ENCODE results near the gene AUTS2. TPM values are rescaled to one million over a fixed set of nuclear protein-coding genes. Genes with fewer than 3 reads are reported as not detected.
A peak's percentile ranks its signal among the peaks of the same experiment; 100 is the strongest.

Gene AUTS2
- total RNA-seq, 1 experiment from 2014 or later = 30.1 TPM

GRCh38 chr7:69691327-69691726, 93.1 kb downstream of the AUTS2 start:
- Histone ChIP-seq H3K4me1 (peaks cover 12% of the 10 kb centered on the region; the same call in 1 of the 2 replicates), H3K27me3 (no peaks in the 10 kb centered on the region), H3K36me3 (no peaks in the 10 kb centered on the region), H3K4me3 (no peak overlapping the region), H3K9me3 (replicated peaks) (no peaks in the 10 kb centered on the region), H3K27ac (no peak overlapping the region)
- DNase-seq = no peak

GRCh38 chr7:69691734-69692133, 93.5 kb downstream of the AUTS2 start:
- no peaks in the 10 kb centered on the region for H3K27me3 ChIP-seq
- no peak for DNase-seq

GRCh38 chr7:69692611-69693010, 94.3 kb downstream of the AUTS2 start:
- H3K4me3 ChIP-seq = no peak overlapping the region
- H3K27me3 ChIP-seq = no peaks in the 10 kb centered on the region
- H3K4me1 ChIP-seq = peaks cover 12% of the 10 kb centered on the region; the same call in 1 of the 2 replicates
- no peaks in the 10 kb centered on the region for H3K9me3 ChIP-seq (replicated peaks)
- no peak overlapping the region for H3K27ac ChIP-seq
- no peak for DNase-seq
- no peaks in the 10 kb centered on the region for H3K36me3 ChIP-seq

More at GRCh38 chr7:69691734-69692133, 93.5 kb downstream of the AUTS2 start:
- no peak overlapping the region for H3K4me3 ChIP-seq
- no peaks in the 10 kb centered on the region for H3K9me3 ChIP-seq (replicated peaks)
- H3K4me1 ChIP-seq = peaks cover 12% of the 10 kb centered on the region; the same call in 1 of the 2 replicates
- no peaks in the 10 kb centered on the region for H3K36me3 ChIP-seq
- no peak overlapping the region for H3K27ac ChIP-seq

GRCh38 chr7:69693042-69693441, 94.8 kb downstream of the AUTS2 start:
- no peak overlapping the region for H3K4me3 ChIP-seq
- no peak for DNase-seq
- H3K9me3 ChIP-seq (replicated peaks) = no peaks in the 10 kb centered on the region
- H3K36me3 ChIP-seq = no peaks in the 10 kb centered on the region
- no peak overlapping the region for H3K27ac ChIP-seq
- H3K27me3 ChIP-seq = no peaks in the 10 kb centered on the region
- H3K4me1 ChIP-seq = peaks cover 9% of the 10 kb centered on the region; the same call in 1 of the 2 replicates

- no peak overlapping the region for H3K27ac ChIP-seq
- no peaks in the 10 kb centered on the region for H3K4me1 ChIP-seq
- no peaks in the 10 kb centered on the region for H3K36me3 ChIP-seq
- H3K27me3 ChIP-seq = no peaks in the 10 kb centered on the region
- no peak overlapping the region for H3K4me3 ChIP-seq
- no peak for DNase-seq
- no peaks in the 10 kb centered on the region for H3K9me3 ChIP-seq (replicated peaks)
These were observed 97.8 kb downstream of the AUTS2 start for GRCh38 chr7:69696054-69696591.

GRCh38 chr7:69696686-69697685, 98.7 kb downstream of the AUTS2 start:
- H3K9me3 ChIP-seq (replicated peaks) = no peaks in the 10 kb centered on the region
- H3K27me3 ChIP-seq = no peaks in the 10 kb centered on the region
- no peak overlapping the region for H3K4me3 ChIP-seq
- no peak overlapping the region for H3K27ac ChIP-seq
- no peaks in the 10 kb centered on the region for H3K36me3 ChIP-seq
- H3K4me1 ChIP-seq = no peaks in the 10 kb centered on the region
- no peak for DNase-seq

GRCh38 chr7:69698109-69698825, 100.0 kb downstream of the AUTS2 start:
- H3K4me3 ChIP-seq = no peak overlapping the region
- H3K9me3 ChIP-seq (replicated peaks) = no peaks in the 10 kb centered on the region
- H3K27me3 ChIP-seq = no peaks in the 10 kb centered on the region
- no peak for DNase-seq
- no peaks in the 10 kb centered on the region for H3K4me1 ChIP-seq
- no peak overlapping the region for H3K27ac ChIP-seq
- H3K36me3 ChIP-seq = no peaks in the 10 kb centered on the region

- H3K4me3 ChIP-seq = no peak overlapping the region
- no peak overlapping the region for H3K27ac ChIP-seq
- H3K9me3 ChIP-seq (replicated peaks) = no peaks in the 10 kb centered on the region
- no peak for DNase-seq
- H3K36me3 ChIP-seq = no peaks in the 10 kb centered on the region
- no peaks in the 10 kb centered on the region for H3K4me1 ChIP-seq
- no peaks in the 10 kb centered on the region for H3K27me3 ChIP-seq
These were observed 101.7 kb downstream of the AUTS2 start for GRCh38 chr7:69699931-69700330.

- H3K4me1 ChIP-seq = no peaks in the 10 kb centered on the region
- DNase-seq = no peak
- no peaks in the 10 kb centered on the region for H3K36me3 ChIP-seq
- H3K4me3 ChIP-seq = no peak overlapping the region
- H3K27ac ChIP-seq = no peak overlapping the region
- no peaks in the 10 kb centered on the region for H3K9me3 ChIP-seq (replicated peaks)
- H3K27me3 ChIP-seq = no peaks in the 10 kb centered on the region
These were observed 102.1 kb downstream of the AUTS2 start for GRCh38 chr7:69700331-69700730.

- Histone ChIP-seq H3K36me3 (no peaks in the 10 kb centered on the region), H3K27ac (no peak overlapping the region), H3K4me1 (no peaks in the 10 kb centered on the region), H3K27me3 (no peaks in the 10 kb centered on the region), H3K9me3 (replicated peaks) (no peaks in the 10 kb centered on the region), H3K4me3 (no peak overlapping the region)
- DNase-seq = no peak
These were observed 103.0 kb downstream of the AUTS2 start for GRCh38 chr7:69701288-69701687.

GRCh38 chr7:69702357-69702756, 104.1 kb downstream of the AUTS2 start:
- DNase-seq = no peak

GRCh38 chr7:69703099-69703498, 104.8 kb downstream of the AUTS2 start:
- no peaks in the 10 kb centered on the region for H3K36me3 ChIP-seq
- H3K27me3 ChIP-seq = no peaks in the 10 kb centered on the region
- H3K27ac ChIP-seq = no peak overlapping the region
- H3K9me3 ChIP-seq (replicated peaks) = no peaks in the 10 kb centered on the region
- no peaks in the 10 kb centered on the region for H3K4me1 ChIP-seq
- no peak overlapping the region for H3K4me3 ChIP-seq
- DNase-seq = no peak

More at GRCh38 chr7:69702357-69702756, 104.1 kb downstream of the AUTS2 start:
- no peaks in the 10 kb centered on the region for H3K4me1 ChIP-seq
- no peaks in the 10 kb centered on the region for H3K9me3 ChIP-seq (replicated peaks)
- H3K36me3 ChIP-seq = no peaks in the 10 kb centered on the region
- H3K4me3 ChIP-seq = no peak overlapping the region
- H3K27ac ChIP-seq = no peak overlapping the region
- H3K27me3 ChIP-seq = no peaks in the 10 kb centered on the region

GRCh38 chr7:69706070-69706469, 107.8 kb downstream of the AUTS2 start:
- H3K4me1 ChIP-seq = 0 out of 2 replicates have a peak, but pooled peaks cover 4% of the 10 kb centered on the region
- H3K36me3 ChIP-seq = no peaks in the 10 kb centered on the region
- H3K27ac ChIP-seq = no peak overlapping the region
- H3K9me3 ChIP-seq (replicated peaks) = no peaks in the 10 kb centered on the region
- no peaks in the 10 kb centered on the region for H3K27me3 ChIP-seq
- DNase-seq = no peak
- H3K4me3 ChIP-seq = no peak overlapping the region

- Histone ChIP-seq H3K27ac (no peak overlapping the region), H3K4me1 (0 out of 2 replicates have a peak, but pooled peaks cover 4% of the 10 kb centered on the region), H3K27me3 (no peaks in the 10 kb centered on the region), H3K36me3 (no peaks in the 10 kb centered on the region), H3K9me3 (replicated peaks) (no peaks in the 10 kb centered on the region), H3K4me3 (no peak overlapping the region)
- peak; percentile 28 to 44 for DNase-seq
These were observed 110.6 kb downstream of the AUTS2 start for GRCh38 chr7:69708857-69709256.

Data from SJCRH30 (cell line).